Thymus (tissue), 11 donors: ENCODE results near the gene ANP32A. TPM values are rescaled to one million over a fixed set of nuclear protein-coding genes. Genes with fewer than 3 reads are reported as not detected.
"Not testable (repeated sequence)": the region's sequence is repeated elsewhere in the genome, so short reads cannot be mapped to it uniquely, and the experiment has no call there.

Source experiments
- DNase-seq, 9 donors: peaks; one replicate each; pipeline ENCODE4 v3.0.0-alpha.2; 2013; ENCODE audit warnings: low spot score in 9 of 9, low read depth in 6 of 9, missing footprints in 1 of 9
- H3K27ac ChIP-seq, 2 donors: one replicate each; pipeline ENCODE4 v1.5.1; 2013; ENCODE audit warnings: control low read depth in 1 of 2, low read depth in 1 of 2, low read length in 1 of 2, mild to moderate bottlenecking in 1 of 2, moderate library complexity in 1 of 2
- H3K27me3 ChIP-seq, 2 donors: one replicate each; pipeline ENCODE4 v1.5.1; 2013; ENCODE audit warnings: low read length in 1 of 2; ENCODE audit not compliant: control insufficient read depth in 2 of 2, insufficient read depth in 1 of 2
- H3K36me3 ChIP-seq, 2 donors: one replicate each; pipeline ENCODE4 v1.5.1; 2013; ENCODE audit warnings: low read length in 1 of 2, mild to moderate bottlenecking in 1 of 2, moderate library complexity in 1 of 2; ENCODE audit not compliant: control insufficient read depth in 2 of 2, insufficient read depth in 2 of 2
- H3K4me1 ChIP-seq, 2 donors: one replicate each; pipeline ENCODE4 v1.5.1; 2013; ENCODE audit warnings: low read length in 2 of 2; ENCODE audit not compliant: control insufficient read depth in 2 of 2, insufficient read depth in 2 of 2
- H3K4me3 ChIP-seq, 2 donors: one replicate each; pipeline ENCODE4 v1.5.1; 2013; ENCODE audit warnings: low read length in 2 of 2, control low read depth in 1 of 2, mild to moderate bottlenecking in 1 of 2
- H3K9me3 ChIP-seq, 2 donors: one replicate each; pipeline ENCODE4 v1.5.1; 2013; ENCODE audit warnings: low read length in 1 of 2, mild to moderate bottlenecking in 1 of 2; ENCODE audit not compliant: control insufficient read depth in 2 of 2, insufficient read depth in 1 of 2
- WGBS: extraction: QIAGEN DNeasy Blood & Tissue Kit; methylation state at CpG from one replicate; pipeline ENCODE4 v1.1.7; 2013; 5-methylcytosine and 5-hydroxymethylcytosine counted together
- polyA plus RNA-seq: library from polyadenylated mRNA; stranded (reverse); fragments of 200-250 nt; gene quantifications from one replicate; pipeline ENCODE4 v1.2.3, GENCODE V29; 2013
- total RNA-seq: library from RNA; stranded (reverse); fragments of 120-200 nt; gene quantifications from one replicate; pipeline ENCODE4 v1.2.4, GENCODE V29; 2013
- donor health status: healthy.

Gene ANP32A
- total and polyA plus RNA-seq, 2 donors, result 115 to 142 TPM

GRCh38 chr15:68763063-68763462 is 57.6 kb downstream of the ANP32A start:
- Histone ChIP-seq H3K4me1 (no peaks in the 10 kb centered on the region), H3K36me3 (no peaks in the 10 kb centered on the region), H3K27ac (no peak overlapping the region), H3K27me3 (no peaks in the 10 kb centered on the region), H3K4me3 (no peak overlapping the region), H3K9me3 (no peaks in the 10 kb centered on the region)
- DNase-seq, result no peak
- 97% methylated on average over 4 of the region's 4 CpGs for WGBS

GRCh38 chr15:68759982-68760579 is 60.6 kb downstream of the ANP32A start:
- H3K36me3 ChIP-seq, DNase-seq, H3K27me3 ChIP-seq, H3K4me3 ChIP-seq, H3K27ac ChIP-seq, H3K4me1 ChIP-seq, H3K9me3 ChIP-seq: not testable (repeated sequence)
- 98% methylated on average over 1 of the region's 1 CpG for WGBS

DNA sequence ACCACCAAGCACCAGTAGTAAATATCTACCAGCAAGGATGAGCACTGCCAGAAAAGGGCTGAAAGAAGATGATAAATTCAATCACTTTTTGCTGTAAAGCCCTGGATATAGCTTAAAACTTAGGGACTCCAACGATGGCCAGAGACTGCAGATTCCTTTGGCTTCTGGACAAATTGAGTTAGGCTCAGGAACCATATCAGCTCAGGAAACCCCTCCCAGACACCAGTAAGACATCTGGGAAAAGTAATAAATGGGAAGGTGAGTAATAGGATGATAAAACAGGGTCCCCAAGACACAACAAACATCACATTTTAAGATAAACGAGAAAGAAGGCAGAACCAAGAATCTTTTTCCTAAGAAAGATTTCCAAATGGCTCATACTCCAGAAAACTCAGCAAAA is 65.0 kb downstream of the ANP32A start:
- WGBS, result 89% methylated on average over 2 of the region's 2 CpGs
- no peaks in the 10 kb centered on the region for H3K27me3 ChIP-seq
- H3K4me1 ChIP-seq, result no peaks in the 10 kb centered on the region
- H3K4me3 ChIP-seq, result no peak overlapping the region
- no peaks in the 10 kb centered on the region for H3K9me3 ChIP-seq
- H3K27ac ChIP-seq, result no peak overlapping the region
- no peak for DNase-seq
- H3K36me3 ChIP-seq, result no peaks in the 10 kb centered on the region

- no peaks in the 10 kb centered on the region for H3K27me3 ChIP-seq
- H3K9me3 ChIP-seq, result no peaks in the 10 kb centered on the region
- H3K4me3 ChIP-seq, result no peak overlapping the region
- no peak overlapping the region for H3K27ac ChIP-seq
- no peaks in the 10 kb centered on the region for H3K36me3 ChIP-seq
- no peaks in the 10 kb centered on the region for H3K4me1 ChIP-seq
- DNase-seq, result no peak
Measured at GRCh38 chr15:68751622-68752021, 69.1 kb downstream of the ANP32A start.

- DNase-seq, result no peak
- no peaks in the 10 kb centered on the region for H3K36me3 ChIP-seq
- 92% methylated on average over 2 of the region's 2 CpGs for WGBS
- no peaks in the 10 kb centered on the region for H3K27me3 ChIP-seq
- no peak overlapping the region for H3K27ac ChIP-seq
- no peak overlapping the region for H3K4me3 ChIP-seq
- H3K4me1 ChIP-seq, result no peaks in the 10 kb centered on the region
- no peaks in the 10 kb centered on the region for H3K9me3 ChIP-seq
Measured at GRCh38 chr15:68749793-68750192, 70.9 kb downstream of the ANP32A start.

DNA sequence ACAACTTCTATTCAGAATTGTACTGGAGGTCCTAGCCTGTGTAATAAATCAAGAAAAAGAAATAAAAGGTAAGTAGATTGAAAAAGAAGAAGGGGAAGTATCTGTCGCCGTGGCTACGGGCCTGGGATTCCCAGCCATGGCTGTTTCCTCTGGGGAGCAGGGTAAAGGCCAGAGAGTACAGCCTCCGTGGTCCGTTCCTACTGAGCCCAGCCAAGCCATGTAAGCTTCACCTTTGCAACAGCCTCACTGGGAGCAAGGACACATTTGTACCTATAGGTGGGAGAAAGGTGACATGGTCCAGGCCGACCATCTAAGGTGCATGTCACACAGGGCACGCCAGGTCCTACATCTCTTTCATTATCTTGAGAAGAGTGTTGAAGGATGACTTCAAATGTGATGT is 71.3 kb downstream of the ANP32A start:
- DNase-seq, result no peak
- H3K36me3 ChIP-seq, result no peaks in the 10 kb centered on the region
- H3K9me3 ChIP-seq, result no peaks in the 10 kb centered on the region
- H3K27ac ChIP-seq, result no peak overlapping the region
- WGBS, result 88% methylated on average over 7 of the region's 7 CpGs
- no peaks in the 10 kb centered on the region for H3K4me1 ChIP-seq
- H3K4me3 ChIP-seq, result no peak overlapping the region
- H3K27me3 ChIP-seq, result no peaks in the 10 kb centered on the region

DNA sequence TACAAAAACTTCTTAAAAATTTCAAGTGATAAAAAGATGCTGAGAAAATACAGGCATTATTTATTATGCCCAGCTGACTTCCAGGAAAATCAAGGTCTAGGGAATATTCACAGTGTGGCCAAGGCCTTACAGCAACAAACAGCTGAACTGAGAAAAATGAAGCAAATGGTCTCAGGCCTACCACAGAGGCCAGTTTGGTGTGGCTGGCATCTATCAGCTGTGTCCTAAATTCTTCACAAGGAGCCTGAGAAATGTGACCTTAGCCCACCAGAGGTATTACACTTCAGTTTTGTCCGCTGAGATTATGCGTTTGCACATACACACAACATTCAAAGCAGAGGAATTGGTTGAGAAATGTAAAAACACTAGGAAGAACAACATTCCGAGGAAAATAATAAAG is 77.4 kb downstream of the ANP32A start:
- DNase-seq, result no peak
- no peaks in the 10 kb centered on the region for H3K36me3 ChIP-seq
- H3K4me1 ChIP-seq, result no peaks in the 10 kb centered on the region
- H3K9me3 ChIP-seq, result no peaks in the 10 kb centered on the region
- H3K27me3 ChIP-seq, result no peaks in the 10 kb centered on the region
- over 99% methylated on average over 3 of the region's 3 CpGs for WGBS
- H3K4me3 ChIP-seq, result no peak overlapping the region
- no peak overlapping the region for H3K27ac ChIP-seq

GRCh38 chr15:68739390-68740080 is 81.2 kb downstream of the ANP32A start:
- Histone ChIP-seq H3K4me1 (no peaks in the 10 kb centered on the region), H3K9me3 (no peaks in the 10 kb centered on the region), H3K27me3 (no peaks in the 10 kb centered on the region), H3K27ac (no peak overlapping the region), H3K4me3 (no peak overlapping the region), H3K36me3 (no peaks in the 10 kb centered on the region)
- DNase-seq, result no peak
- WGBS, result 94% methylated on average over 6 of the region's 6 CpGs

GRCh38 chr15:68735610-68736009 is 85.1 kb downstream of the ANP32A start:
- Histone ChIP-seq H3K27me3 (no peaks in the 10 kb centered on the region), H3K27ac (no peak overlapping the region), H3K4me1 (no peaks in the 10 kb centered on the region), H3K9me3 (no peaks in the 10 kb centered on the region), H3K36me3 (no peaks in the 10 kb centered on the region), H3K4me3 (no peak overlapping the region)
- DNase-seq, result no peak
